ENCODE measurements around the gene CENPB.
A peak's percentile ranks its signal among the peaks of the same experiment; 100 is the strongest.
"Not testable (repeated sequence)": the region's sequence is repeated elsewhere in the genome, so short reads cannot be mapped to it uniquely, and the experiment has no call there.

Gene CENPB

DNA sequence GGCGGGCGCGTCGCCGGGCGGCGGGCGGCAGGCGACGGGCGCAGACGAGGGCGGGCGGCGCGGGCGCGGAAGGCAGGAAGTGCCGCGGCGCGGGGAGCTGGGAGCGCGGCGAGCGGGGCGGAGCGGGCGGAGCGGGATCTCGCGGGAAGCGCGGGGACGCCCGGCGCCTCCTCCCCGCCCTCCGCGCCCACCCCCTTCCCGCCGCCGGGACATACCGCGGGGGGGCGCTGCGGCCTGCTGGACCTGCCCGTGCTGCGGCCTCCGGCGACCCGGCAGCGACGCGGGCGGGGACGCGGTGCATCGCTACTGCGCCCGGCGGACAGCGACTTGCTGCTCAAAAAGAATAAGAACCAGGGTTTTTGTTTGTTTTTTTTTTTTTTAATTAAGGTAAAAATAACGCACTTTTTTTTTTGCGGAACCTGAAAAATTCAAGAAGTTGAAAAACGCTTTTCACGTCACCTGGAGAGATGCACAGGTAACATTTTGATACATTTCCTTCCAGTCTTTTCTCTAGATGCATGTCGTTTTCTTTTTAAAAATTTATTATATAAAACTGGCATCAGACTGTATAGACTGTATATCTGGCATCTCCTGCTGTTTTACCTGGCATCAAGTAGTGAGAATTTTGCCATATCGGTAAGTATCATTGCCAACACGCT, at the start of gene CENPB:
CENPB (minus strand) TSS at position 76 of the 659 bp plus-strand sequence. CDS start 257 bp downstream, outside the sequence.
- peak; percentile 93 for DNase-seq (ENCODE audit: low spot score)

- DNase-seq (ENCODE audit: low spot score), result no peak
Measured at GRCh38 chr20:3836132-3836531, 49.6 kb upstream of the CENPB start.

- not testable (repeated sequence) for DNase-seq (ENCODE audit: low spot score)
Measured at GRCh38 chr20:3829891-3830290, 43.4 kb upstream of the CENPB start.

GRCh38 chr20:3828798-3829197, 42.3 kb upstream of the CENPB start:
- no peak for DNase-seq (ENCODE audit: low spot score)

GRCh38 chr20:3826420-3826819, 39.9 kb upstream of the CENPB start:
- DNase-seq (ENCODE audit: low spot score), result no peak

GRCh38 chr20:3825526-3825925, 39.0 kb upstream of the CENPB start:
- no peak for DNase-seq (ENCODE audit: low spot score)

DNA sequence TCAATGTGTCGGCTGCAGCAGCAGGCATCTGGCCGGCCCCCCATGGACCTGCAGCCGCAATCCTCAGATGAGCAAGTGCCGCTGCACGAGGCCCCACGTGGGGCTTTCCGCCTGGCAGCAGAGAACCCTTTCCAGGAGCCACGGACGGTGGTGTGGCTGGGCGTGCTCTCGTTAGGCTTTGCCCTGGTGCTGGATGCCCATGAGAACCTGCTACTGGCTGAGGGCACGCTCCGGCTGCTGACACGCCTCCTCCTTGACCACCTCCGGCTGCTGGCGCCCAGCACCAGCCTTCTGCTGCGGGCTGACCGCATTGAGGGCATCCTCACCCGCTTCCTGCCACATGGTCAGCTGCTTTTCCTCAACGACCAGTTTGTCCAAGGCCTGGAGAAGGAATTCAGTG, 37.3 kb upstream of the CENPB start:
- no peak for DNase-seq (ENCODE audit: low spot score)

DNA sequence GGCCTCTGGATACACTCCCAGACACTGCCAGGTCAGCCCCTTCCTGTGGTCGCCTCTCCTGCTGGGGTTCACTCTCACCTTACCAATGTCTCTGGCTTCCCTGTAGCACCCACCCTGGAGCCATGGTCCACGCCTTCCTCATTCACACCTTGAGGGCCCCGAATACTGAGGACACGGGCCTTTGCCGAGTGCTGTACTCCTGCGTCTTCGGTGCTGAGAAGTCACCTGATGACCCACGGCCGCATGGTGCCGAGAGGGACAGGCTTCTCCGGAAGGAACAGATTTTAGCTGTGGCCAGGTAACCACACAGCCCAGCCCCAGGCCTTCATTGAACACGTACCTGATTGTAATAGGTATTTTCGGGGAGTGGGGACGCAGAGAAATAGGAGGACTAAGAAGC, 35.5 kb upstream of the CENPB start:
- DNase-seq (ENCODE audit: low spot score), result no peak

DNA sequence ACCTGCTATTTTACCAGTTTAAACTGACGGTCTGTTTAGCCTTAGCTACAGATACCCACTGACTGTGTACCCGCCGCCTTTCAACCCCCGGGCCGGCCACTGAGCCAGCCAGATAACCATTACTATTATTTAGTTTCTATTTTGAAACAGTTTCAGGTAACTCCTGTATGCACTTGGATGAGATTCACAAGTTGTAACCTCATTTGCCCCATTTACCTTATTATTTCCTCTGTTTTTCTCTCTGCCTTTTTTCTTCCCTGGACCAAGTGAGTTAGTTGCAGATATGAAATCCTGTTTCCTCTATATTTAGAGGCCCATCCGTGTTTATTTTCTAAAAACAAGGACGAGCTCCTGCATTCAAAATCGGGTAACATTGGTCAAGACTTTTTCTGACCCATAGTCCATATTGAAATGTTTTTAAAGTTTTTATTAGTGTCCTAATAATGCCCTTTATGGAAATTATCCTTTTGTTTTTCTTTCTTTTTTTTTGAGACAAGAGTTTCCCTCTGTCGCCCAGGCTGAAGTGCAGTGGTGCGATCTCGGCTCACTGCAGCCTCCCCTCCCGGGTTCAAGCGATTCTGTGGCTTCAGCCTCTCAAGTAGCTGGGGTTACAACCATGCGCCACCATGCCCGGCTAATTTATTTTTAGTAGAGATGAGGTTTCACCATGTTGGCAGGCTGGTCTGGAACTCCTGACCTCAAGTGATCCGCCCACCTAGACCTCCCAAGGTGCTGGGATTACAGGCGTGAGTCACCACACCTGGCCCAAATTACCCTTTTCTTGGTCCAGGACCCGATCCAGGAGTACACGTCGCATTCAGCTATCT, 34.6 kb upstream of the CENPB start:
- DNase-seq (ENCODE audit: low spot score), result no peak

- peak; percentile 90 for DNase-seq (ENCODE audit: low spot score)
Measured at GRCh38 chr20:3820048-3820900, 33.7 kb upstream of the CENPB start, which contains the start of gene AP5S1. Gene AP5S1 (plus strand): TSS chr20:3820547. CDS start chr20:3822118, 1,571 bp downstream.

GRCh38 chr20:3819411-3820047, 33.0 kb upstream of the CENPB start:
- DNase-seq (ENCODE audit: low spot score), result no peak

GRCh38 chr20:3818155-3819151, 31.9 kb upstream of the CENPB start:
- peak; percentile 72 for DNase-seq (ENCODE audit: low spot score)

- DNase-seq (ENCODE audit: low spot score), result no peak
Measured at GRCh38 chr20:3815703-3816315, 29.3 kb upstream of the CENPB start.

GRCh38 chr20:3814928-3815495, 28.5 kb upstream of the CENPB start:
- no peak for DNase-seq (ENCODE audit: low spot score)

- DNase-seq (ENCODE audit: low spot score), result no peak
Measured at GRCh38 chr20:3813848-3814581, 27.5 kb upstream of the CENPB start.

GRCh38 chr20:3812975-3813847, 26.7 kb upstream of the CENPB start:
- no peak for DNase-seq (ENCODE audit: low spot score)

- no peak for DNase-seq (ENCODE audit: low spot score)
Measured at GRCh38 chr20:3812259-3812681, 25.7 kb upstream of the CENPB start.
